OCI-LY3 (cell line): ENCODE data around the gene CEACAM19.
"Not testable (repeated sequence)": the region's sequence is repeated elsewhere in the genome, so short reads cannot be mapped to it uniquely, and the experiment has no call there.

ENCODE experiments used
- H2AFZ ChIP-seq: fragments of 200-600, 300-600 bp; shearing (Covaris generic); 2 replicates; pipeline ENCODE4 v1.6.0; 2014; ENCODE audit warnings: antibody characterized with exemption, low read depth, low read length
- H3K27ac ChIP-seq: fragments of 200-600, 300-600 bp; sonication (generic); 2 replicates; pipeline ENCODE4 v1.5.1; 2014; ENCODE audit warnings: mild to moderate bottlenecking, low read length, moderate library complexity, mixed read lengths
- H3K27me3 ChIP-seq: fragments of 200-600, 300-600 bp; sonication (generic); 2 replicates; pipeline ENCODE4 v1.6.1; 2014; ENCODE audit warnings: low read depth, low read length, mixed read lengths
- H3K36me3 ChIP-seq: fragments of 200-600, 300-600 bp; sonication (generic); replicated peaks from 2 replicates; pipeline ENCODE3; 2014; ENCODE audit warnings: low read depth, low read length, mixed read lengths
- H3K4me1 ChIP-seq: fragments of 300-600, 200-600 bp; sonication (generic); 2 replicates; pipeline ENCODE4 v1.6.1; 2014; ENCODE audit warnings: low read length, mixed read lengths
- H3K4me2 ChIP-seq: fragments of 200-600, 300-600 bp; sonication (generic); 2 replicates; pipeline ENCODE4 v1.6.1; 2014; ENCODE audit warnings: low read length, mixed read lengths
- H3K4me3 ChIP-seq: fragments of 300-600, 200-600 bp; sonication (generic); 2 replicates; pipeline ENCODE4 v1.5.1; 2014; ENCODE audit warnings: antibody characterized with exemption, mild to moderate bottlenecking, low read length, moderate library complexity
- H3K79me2 ChIP-seq: fragments of 300-600, 200-600 bp; shearing (Covaris generic); 2 replicates; pipeline ENCODE4 v1.6.1; 2014; ENCODE audit warnings: mild to moderate bottlenecking, low read length, mixed read lengths
- H3K9ac ChIP-seq: fragments of 300-600, 200-600 bp; shearing (Covaris generic); 2 replicates; pipeline ENCODE4 v1.6.0; 2014; ENCODE audit warnings: mild to moderate bottlenecking, low read length, moderate library complexity
- H3K9me3 ChIP-seq: fragments of 200-600, 300-600 bp; shearing (Covaris generic); 2 replicates; pipeline ENCODE4 v1.6.1; 2014; ENCODE audit warnings: low read length, mixed read lengths; ENCODE audit not compliant: insufficient read depth
- H4K20me1 ChIP-seq: fragments of 200-600, 300-600 bp; sonication (generic); 2 replicates; pipeline ENCODE4 v1.6.1; 2016; ENCODE audit warnings: low read length, mixed read lengths; ENCODE audit not compliant: insufficient read depth
- EZH2phosphoT487 ChIP-seq: fragments of 200-600 bp; shearing (Covaris generic); IDR thresholded peaks from 2 replicates; pipeline ENCODE4 v1.6.1; 2018; ENCODE audit warnings: antibody characterized with exemption, mixed run types, low read depth
- TF ChIP-seq, protein P1 (sequence below): fragments of 200-600, 300-600 bp; sonication (generic); IDR thresholded peaks from 2 replicates; pipeline ENCODE4 v1.5.1; 2014; ENCODE audit warnings: antibody characterized with exemption, low read length, low read depth

CEACAM19 gene

DNA sequence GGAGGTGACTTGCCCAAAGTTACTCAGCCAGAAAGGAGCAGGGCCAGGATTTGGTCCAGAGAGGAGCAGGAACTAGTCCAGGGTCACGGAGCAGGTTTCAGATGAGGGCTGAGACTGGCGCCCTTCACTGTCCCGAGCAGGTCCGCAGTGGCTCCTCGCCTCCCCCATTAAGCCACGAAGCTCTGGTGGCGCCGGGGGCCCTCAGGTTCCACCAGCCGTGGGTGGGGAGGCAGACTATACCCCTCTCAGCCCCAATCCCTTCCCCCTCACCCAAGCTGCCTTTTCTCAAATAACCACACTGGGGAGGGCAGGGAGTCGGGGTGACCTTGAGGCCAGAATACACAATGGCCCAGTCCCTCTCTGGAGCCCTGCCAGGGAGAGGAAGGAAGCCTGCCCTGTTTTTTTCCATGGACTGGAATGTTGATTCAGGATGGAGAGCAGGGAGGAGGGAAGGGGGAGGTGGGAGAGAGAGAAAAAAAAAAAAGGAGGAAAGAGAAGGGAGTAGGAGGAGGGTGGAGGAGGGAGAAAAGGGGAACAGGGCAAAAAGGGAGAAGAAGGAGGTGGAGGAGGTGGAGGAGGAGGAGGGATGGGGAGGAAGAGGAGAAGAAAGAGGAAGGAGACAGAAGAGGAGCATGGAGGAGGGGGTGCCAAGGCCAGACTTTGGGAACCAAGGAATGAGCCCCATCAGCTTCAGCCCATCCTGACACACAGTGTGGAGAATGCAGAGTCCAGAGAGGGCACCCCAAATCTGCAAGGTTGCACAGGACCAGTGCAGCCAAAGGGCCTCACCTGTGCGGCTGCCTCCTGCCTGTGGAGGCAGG is 47.4 kb downstream of the CEACAM19 start:
- no peak overlapping the region for H3K27ac ChIP-seq
- peaks cover 10% of the 10 kb centered on the region for H3K4me1 ChIP-seq
- H2AFZ ChIP-seq, result no peak overlapping the region
- TF ChIP-seq, protein P1, sequence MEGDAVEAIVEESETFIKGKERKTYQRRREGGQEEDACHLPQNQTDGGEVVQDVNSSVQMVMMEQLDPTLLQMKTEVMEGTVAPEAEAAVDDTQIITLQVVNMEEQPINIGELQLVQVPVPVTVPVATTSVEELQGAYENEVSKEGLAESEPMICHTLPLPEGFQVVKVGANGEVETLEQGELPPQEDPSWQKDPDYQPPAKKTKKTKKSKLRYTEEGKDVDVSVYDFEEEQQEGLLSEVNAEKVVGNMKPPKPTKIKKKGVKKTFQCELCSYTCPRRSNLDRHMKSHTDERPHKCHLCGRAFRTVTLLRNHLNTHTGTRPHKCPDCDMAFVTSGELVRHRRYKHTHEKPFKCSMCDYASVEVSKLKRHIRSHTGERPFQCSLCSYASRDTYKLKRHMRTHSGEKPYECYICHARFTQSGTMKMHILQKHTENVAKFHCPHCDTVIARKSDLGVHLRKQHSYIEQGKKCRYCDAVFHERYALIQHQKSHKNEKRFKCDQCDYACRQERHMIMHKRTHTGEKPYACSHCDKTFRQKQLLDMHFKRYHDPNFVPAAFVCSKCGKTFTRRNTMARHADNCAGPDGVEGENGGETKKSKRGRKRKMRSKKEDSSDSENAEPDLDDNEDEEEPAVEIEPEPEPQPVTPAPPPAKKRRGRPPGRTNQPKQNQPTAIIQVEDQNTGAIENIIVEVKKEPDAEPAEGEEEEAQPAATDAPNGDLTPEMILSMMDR, result no peak
- TF ChIP-seq EZH2phosphoT487, result no peak
- no peak overlapping the region for H3K4me2 ChIP-seq
- H3K9ac ChIP-seq, result no peak overlapping the region
- no peaks in the 10 kb centered on the region for H3K36me3 ChIP-seq
- H3K79me2 ChIP-seq, result no peaks in the 10 kb centered on the region
- H3K4me3 ChIP-seq, result no peak overlapping the region
- H3K27me3 ChIP-seq, result peaks cover 22% of the 10 kb centered on the region; the same call in 1 of the 2 replicates
- H3K9me3 ChIP-seq, result peaks cover 9% of the 10 kb centered on the region; the same call in 1 of the 2 replicates
- no peaks in the 10 kb centered on the region for H4K20me1 ChIP-seq

DNA sequence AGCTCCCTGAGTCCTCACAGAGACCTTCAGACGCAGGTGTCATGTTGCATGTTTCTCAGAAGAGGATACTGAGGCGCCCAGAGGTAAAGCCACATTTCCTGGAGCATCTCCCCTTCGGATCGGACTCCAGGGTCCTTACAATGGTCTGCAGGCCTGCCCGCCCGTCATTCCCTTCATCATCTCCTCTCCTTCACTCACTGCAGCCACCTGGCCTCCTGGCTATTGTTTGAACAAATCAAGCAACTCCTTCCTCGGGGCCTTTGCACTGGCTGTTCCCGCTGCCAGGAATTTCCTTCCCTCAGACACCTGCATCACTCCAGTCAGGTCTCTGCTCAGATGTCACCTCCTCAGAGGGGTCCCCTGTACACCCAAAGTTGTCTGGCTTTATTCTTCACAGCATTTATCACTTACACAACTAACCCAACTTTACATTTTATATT is 48.0 kb downstream of the CEACAM19 start:
- H2AFZ ChIP-seq, result no peak overlapping the region
- H3K79me2 ChIP-seq, result no peaks in the 10 kb centered on the region
- H3K4me1 ChIP-seq, result peaks cover 14% of the 10 kb centered on the region
- no peak overlapping the region for H3K4me3 ChIP-seq
- H3K4me2 ChIP-seq, result no peak overlapping the region
- H4K20me1 ChIP-seq, result no peaks in the 10 kb centered on the region
- TF ChIP-seq, protein P1, result no peak
- no peak for TF ChIP-seq EZH2phosphoT487
- no peaks in the 10 kb centered on the region for H3K36me3 ChIP-seq
- peaks cover 9% of the 10 kb centered on the region; the same call in 1 of the 2 replicates for H3K9me3 ChIP-seq
- H3K9ac ChIP-seq, result no peak overlapping the region
- H3K27me3 ChIP-seq, result peaks cover 24% of the 10 kb centered on the region; the same call in 1 of the 2 replicates
- H3K27ac ChIP-seq, result no peak overlapping the region

DNA sequence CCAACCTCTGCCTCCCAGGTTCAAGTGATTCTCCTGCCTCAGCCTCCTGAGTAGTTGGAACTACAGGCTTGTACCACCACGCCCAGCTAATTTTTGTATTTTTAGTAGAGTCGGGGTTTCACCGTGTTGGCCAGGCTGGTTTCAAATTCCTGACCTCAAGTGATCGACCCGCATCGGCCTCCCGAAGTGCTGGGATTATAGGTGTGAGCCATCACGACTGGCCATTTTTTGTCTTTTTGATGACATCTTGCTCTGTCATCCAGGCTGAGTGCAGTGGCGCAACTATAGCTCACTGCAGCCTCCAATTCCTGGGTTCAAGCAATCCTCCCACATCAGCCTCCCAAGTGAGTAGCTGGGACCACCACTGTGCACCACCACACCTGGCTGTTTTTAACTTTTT is 49.1 kb downstream of the CEACAM19 start:
- H2AFZ ChIP-seq, H3K36me3 ChIP-seq, H3K79me2 ChIP-seq, H3K4me3 ChIP-seq, H3K9ac ChIP-seq, H4K20me1 ChIP-seq, H3K27ac ChIP-seq, H3K9me3 ChIP-seq, H3K4me2 ChIP-seq: not testable (repeated sequence)
- Histone ChIP-seq H3K4me1 (peaks cover 25% of the 10 kb centered on the region), H3K27me3 (peaks cover 25% of the 10 kb centered on the region)

DNA sequence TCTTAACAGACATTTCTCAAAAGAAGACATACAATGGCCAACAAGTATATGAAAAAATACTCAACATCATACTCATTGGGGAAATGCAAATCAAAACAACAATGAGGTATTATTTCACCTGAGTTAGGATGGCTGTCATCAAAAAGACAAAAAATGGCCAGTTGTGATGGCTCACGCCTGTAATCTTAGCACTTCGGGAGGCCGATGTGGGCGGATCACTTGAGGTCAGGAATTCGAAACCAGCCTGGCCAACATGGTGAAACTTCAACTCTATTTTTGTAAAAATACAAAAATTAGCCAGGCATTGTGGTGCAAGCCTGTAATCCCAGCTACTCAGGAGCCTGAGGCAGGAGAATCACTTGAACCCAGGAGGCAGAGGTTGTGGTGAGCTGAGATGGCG is 49.7 kb downstream of the CEACAM19 start:
- no peak overlapping the region for H3K27ac ChIP-seq
- no peaks in the 10 kb centered on the region for H3K79me2 ChIP-seq
- peaks cover 30% of the 10 kb centered on the region for H3K27me3 ChIP-seq
- no peak overlapping the region for H3K4me3 ChIP-seq
- no peak for TF ChIP-seq EZH2phosphoT487
- TF ChIP-seq, protein P1, result no peak
- peaks cover under 1% of the 10 kb centered on the region; the same call in 1 of the 2 replicates for H3K9me3 ChIP-seq
- no peak overlapping the region for H3K9ac ChIP-seq
- no peak overlapping the region for H3K4me2 ChIP-seq
- no peaks in the 10 kb centered on the region for H3K36me3 ChIP-seq
- no peaks in the 10 kb centered on the region for H4K20me1 ChIP-seq
- peaks cover 27% of the 10 kb centered on the region for H3K4me1 ChIP-seq
- H2AFZ ChIP-seq, result no peak overlapping the region

DNA sequence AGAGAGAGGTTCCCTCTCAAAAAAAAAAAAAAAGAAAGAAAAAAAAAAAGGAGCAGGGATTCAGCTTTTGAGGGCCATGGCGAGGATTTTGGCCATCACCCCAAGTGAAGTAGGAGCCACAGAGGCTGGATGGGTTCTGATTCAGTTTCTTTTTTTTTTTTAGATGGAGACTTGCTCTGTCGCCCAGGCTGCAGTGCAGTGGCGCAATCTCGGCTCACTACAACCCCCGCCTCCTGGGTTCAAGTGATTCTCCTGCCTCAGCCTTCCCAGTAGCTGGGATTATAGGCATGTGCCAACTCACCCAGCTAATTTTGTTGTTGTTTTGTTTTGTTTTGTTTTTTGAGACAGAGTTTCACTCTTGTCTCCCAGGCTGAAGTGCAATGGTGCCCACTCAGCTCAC is 50.1 kb downstream of the CEACAM19 start:
- H3K27ac ChIP-seq, H3K4me3 ChIP-seq, H3K9me3 ChIP-seq, H2AFZ ChIP-seq, H4K20me1 ChIP-seq, H3K9ac ChIP-seq, H3K79me2 ChIP-seq, H3K36me3 ChIP-seq, H3K4me2 ChIP-seq: not testable (repeated sequence)
- Histone ChIP-seq H3K4me1 (peaks cover 27% of the 10 kb centered on the region), H3K27me3 (peaks cover 30% of the 10 kb centered on the region)
